ENCODE data around the gene FAM135A.
A peak's percentile ranks its signal among the peaks of the same experiment; 100 is the strongest.

FAM135A gene

DNA sequence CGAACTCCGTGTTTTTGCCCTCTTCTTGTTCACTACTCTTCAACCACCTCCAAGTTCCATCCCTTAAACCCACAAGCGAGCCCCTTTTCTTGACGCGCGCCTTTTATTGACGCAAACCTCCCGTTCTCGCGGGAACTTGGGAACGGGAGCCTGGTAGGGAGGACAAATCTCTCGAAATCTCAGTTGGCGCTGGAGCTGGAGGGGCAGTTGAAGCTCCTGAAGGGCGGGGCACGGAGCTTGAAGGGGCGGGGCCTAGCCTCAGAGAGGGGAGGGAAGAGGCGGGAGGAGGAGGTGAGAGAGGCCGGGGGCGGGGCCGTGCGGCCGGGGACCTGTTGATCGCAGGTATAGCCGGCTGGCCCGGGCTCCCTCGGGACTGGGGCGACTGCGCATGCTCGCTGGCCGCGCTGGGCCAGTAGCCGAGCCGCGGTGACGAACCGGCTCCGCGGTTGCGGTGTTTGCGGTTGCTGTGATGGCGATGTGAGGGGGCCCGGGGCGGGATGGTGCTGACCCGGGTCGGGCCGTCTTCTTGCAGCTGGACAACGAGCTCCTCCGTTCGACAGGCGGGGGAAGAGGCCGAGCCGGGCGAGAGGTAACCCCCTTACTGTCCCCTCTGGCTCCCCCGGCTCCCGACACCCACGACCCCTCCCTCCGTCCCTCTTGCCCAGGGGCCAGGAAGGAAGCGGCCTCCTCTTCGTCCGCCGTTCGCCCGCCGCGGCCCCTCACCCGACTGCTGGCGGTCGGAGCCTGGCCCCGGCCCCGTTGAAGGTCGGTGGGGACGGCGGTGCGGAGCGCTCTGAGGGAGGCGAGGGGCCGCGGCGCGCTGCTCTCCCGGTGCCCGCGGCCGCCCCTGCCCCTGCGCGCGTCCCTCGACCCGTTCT, at the start of gene FAM135A:
Gene FAM135A (plus strand): TSS at position 395 of the 878 bp plus-strand sequence. CDS start 14,835 bp downstream, outside the sequence.
- DNase-seq = peak; percentile 96

- no peak for DNase-seq
Observed at GRCh38 chr6:70363741-70364493, 49.4 kb upstream of the FAM135A start.

DNA sequence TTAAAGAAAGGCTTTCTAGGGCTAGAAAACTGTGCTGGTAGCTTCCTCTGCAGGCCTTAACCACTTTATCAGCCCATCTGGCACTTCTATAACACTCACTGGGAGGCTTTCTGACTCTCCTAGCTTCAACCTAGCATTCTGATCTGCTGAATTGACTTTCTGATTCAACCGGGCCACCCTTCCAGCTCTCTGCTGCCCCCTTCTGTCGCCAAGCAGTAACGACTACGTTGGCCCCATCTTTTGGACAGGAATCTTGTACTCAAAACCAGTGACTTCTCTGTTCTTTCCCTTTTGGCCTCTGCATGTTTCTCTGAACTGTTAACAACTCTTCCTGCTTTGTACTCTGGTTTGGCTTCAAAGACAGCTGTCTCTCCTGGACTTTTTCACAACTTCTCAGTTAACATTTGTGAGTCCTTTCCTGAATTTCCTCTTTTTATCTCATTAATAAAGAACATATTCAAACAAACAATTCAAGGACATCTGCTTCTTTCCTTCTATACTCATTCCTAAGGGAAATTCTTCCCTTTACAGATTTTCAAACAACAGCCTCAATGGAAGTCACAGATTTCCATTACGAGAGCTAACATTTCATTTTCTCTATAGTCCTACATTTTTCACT, 43.9 kb upstream of the FAM135A start:
- peak; percentile 86 for DNase-seq

DNA sequence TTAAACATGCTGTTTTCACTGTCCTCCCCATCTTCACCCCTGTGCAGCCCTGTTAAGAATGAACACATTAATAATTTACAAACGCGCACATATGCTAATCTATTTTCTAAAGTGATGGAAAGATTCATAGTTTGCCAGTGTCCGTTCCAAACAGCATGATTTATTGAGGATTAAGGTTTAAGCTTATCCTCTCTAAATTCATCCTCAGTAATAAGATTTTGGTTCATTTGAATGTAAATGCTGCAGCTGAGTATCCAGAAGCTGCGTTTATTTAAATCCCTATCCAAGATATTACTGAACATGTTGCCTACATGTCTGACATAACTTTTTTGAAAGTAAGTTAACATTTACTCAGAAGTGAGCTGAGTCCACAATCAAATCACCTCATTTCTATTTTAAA, 42.8 kb upstream of the FAM135A start:
- DNase-seq = no peak

DNA sequence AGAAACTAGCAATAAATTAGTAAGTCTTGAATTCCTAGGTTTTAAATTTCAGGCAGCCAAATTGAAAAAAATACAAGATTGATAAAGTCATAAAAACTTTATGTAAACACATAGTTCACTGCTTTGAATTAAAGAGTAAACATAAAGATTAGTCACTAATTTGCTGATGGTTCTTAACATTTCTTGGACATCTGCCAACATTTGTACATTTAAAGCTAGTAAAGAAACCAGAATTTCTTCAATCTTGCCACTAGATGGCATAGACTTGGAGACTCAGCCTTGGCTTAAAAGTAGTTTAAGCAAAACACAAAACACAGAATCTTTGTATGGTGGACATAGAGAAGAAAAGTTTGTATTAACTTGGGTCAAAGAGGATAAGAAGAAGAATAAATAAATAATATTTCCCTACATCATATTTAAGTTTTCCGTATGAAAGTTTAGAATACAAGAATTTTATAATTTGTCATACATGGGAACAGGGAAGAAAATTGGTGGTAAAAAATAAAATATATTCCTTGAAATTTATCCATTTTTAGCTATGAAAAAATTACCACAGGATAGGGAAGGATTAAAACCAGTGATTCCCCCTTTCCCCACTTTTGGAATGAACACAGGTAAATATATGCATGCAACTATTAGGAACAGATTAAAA, 41.7 kb upstream of the FAM135A start:
- peak; percentile 85 for DNase-seq

- peak; percentile 85 for DNase-seq
Observed at GRCh38 chr6:70375166-70375565, 38.1 kb upstream of the FAM135A start.

DNA sequence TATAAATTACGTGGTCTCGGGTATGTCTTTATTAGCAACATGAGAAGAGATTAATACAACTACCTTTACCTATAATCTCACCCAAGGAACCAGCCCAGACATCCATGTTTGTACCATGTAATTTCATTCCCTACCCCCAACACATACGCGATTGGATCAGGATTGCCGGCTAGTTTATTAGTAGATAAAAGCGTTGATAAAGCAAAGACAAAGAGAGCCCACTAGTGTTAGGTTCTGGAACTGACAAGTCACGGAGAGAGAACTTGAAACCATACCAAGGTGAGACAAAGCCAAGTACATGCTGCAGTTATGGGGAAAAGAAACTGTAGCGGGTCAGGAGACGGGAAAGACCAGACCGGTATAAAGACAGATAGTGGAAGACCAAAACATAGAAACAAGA, 37.4 kb upstream of the FAM135A start:
- DNase-seq = no peak

- DNase-seq = no peak
Observed at GRCh38 chr6:70376628-70377027, 36.7 kb upstream of the FAM135A start.

GRCh38 chr6:70377372-70377771, 35.9 kb upstream of the FAM135A start:
- no peak for DNase-seq

GRCh38 chr6:70379473-70380013, 33.8 kb upstream of the FAM135A start:
- DNase-seq = peak; percentile 19

GRCh38 chr6:70380252-70380651, 33.1 kb upstream of the FAM135A start:
- DNase-seq = no peak

DNA sequence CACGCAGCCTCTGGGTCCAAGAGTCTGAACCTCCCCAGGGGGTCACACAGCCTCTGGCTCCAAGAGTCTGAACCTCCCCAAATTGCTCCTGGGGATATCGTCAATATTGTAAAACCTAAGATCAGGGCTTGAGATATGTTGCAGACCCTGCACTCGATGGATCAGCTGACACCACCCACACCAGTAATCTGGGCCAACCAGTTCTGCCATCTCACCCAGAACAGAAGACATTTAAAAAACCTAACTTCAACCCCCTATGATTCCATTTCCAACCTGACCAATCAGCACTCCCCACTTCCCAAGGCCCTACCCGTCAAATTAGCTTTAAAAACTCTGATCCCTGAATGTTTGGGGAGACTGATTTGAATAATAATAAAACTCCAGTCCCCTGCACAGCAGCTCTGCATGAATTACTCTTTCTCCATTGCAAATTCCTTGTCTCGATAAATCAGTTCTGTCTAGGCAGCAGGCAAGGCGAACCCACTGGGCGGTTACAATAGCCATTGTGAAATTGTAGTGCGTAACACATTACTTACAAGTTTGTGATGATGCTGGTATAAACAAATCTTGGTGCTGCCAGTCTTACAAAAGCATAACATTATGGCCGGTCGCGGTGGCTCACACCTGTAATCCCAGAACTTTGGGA, 32.4 kb upstream of the FAM135A start:
- no peak for DNase-seq

DNA sequence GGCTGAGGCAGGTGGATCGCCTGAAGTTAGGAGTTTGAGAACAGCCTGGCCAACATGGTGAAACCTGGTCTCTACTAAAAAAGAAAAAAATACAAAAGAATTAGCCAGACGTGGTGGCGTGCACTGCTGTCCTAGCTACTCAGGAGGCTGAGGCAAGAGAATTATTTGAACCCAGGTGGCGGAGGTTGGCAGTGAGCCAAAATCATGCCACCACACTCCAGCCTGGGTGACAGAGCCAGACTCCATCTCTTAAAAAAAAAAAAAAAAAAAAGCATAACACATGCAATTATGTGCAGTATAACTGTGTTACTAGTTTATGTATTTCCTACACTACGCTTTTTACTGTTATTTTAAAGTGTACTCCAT, 31.9 kb upstream of the FAM135A start:
- no peak for DNase-seq

- DNase-seq = no peak
Observed at GRCh38 chr6:70385901-70386300, 27.4 kb upstream of the FAM135A start.

DNA sequence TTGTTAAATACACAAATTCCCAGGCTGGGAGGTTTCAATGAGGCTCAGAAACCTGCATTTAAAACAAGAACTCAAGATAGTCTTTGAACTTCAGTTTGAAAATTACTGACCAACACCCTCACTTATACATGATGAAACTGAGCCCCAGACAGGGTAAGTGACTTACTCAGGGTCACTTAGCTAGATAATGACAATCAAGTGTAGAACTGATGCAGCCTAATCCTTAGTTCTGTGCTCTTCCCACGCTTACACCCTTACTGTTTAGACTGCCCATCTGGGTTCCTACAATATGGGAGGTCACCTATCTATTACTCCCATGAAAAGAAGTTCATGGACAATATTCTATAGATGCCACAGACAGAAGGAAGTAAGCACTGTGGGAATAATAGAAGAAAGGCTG, 24.5 kb upstream of the FAM135A start:
- DNase-seq = no peak

GRCh38 chr6:70389261-70389660, 24.0 kb upstream of the FAM135A start:
- DNase-seq = no peak

GRCh38 chr6:70390067-70390466, 23.2 kb upstream of the FAM135A start:
- no peak for DNase-seq

GRCh38 chr6:70391492-70391891, 21.8 kb upstream of the FAM135A start:
- no peak for DNase-seq

DNA sequence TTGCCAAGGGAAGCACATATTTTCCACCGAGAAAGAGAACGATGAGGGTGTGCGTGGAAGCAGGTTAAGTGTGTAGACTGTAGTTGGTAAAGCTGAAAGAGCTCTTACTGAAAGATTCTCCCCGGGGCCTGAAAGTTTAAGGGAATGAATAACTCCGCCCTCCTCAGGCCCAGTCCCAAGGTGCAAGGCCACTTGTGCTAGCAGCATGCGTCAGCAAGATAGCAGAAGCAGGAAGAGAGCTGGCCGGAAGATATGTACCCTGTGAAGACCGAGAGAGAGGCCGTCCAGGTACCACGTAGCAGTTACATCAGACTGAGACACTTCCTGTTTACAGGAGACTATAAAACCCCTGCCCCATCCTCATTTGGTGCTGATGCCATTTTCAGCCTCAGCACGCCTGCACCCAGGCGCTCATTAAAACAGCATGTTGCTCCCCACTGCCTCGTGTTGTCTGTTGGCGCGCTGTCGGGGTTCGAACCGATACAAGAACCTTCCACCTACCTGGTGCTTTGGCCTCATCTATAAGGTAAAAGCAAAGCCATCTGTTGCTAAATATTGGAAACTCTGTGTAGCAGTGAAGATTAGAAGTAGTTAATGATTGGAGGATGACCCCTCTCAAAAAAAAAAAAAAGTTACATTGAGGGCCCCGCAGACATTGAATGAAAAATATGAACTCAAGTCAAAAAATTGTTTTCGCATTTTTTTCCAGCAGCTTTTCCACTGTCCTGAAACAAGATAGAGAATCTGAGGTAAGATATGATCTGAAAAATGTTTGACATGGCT, 18.6 kb upstream of the FAM135A start:
- no peak for DNase-seq

GRCh38 chr6:70395301-70395672, 18.0 kb upstream of the FAM135A start:
- no peak for DNase-seq

DNA sequence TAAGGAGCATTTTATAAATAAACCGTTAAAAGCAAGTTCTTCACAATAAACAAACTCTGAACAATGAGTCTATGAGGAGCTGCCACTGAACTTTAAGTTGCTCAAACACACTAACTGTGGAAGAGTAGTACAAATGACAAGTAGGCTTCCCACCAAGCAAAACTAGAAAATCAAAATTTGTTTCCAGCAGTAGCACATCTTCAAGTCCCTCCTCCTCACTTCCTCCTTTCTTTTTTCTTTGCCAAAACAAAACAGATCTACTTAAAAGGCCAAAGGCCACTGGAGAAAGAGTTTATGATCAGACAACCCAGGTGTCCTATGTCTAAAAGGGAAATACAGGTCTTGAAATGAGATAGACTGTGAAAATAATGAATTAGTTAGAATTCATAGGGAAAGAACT, 17.1 kb upstream of the FAM135A start:
- DNase-seq = no peak
